Heart left ventricle (tissue), 16 donors: Measurements from ENCODE around the gene LPIN3. TPM values are rescaled to one million over a fixed set of nuclear protein-coding genes. Genes with fewer than 3 reads are reported as not detected.
A peak's percentile ranks its signal among the peaks of the same experiment; 100 is the strongest.

Source experiments
- ATAC-seq, 4 donors: fragments of 200-7000 bp; cut with Tn5 transposase; one replicate each; pipeline ENCODE4 v1.9.1; 2020 to 2022; ENCODE audit warnings: moderate library complexity in 4 of 4, mild to moderate bottlenecking in 3 of 4, moderate number of reproducible peaks in 1 of 4
- DNase-seq, 5 donors: peaks; one replicate each; pipeline ENCODE4 v3.0.0-alpha.2; 2020
- H3K27ac ChIP-seq, 12 donors: fragments of 200-600 bp; sonication (generic) in 4 of 12; one replicate each; pipeline versions ENCODE4 v1.5.0 to v1.8.0; 2016 to 2022; ENCODE audit warnings: mild to moderate bottlenecking in 2 of 12
- H3K27me3 ChIP-seq, 9 donors: fragments of 200-600 bp; sonication (generic) in 2 of 9; one replicate each; pipeline versions ENCODE4 v1.5.1 to v1.8.0; 2016 to 2022; ENCODE audit warnings: mild to moderate bottlenecking in 3 of 9
- H3K36me3 ChIP-seq, 9 donors: fragments of 200-600 bp; sonication (generic) in 2 of 9; one replicate each; pipeline versions ENCODE4 v1.5.0 to v1.8.0; 2018 to 2022; ENCODE audit warnings: mild to moderate bottlenecking in 2 of 9
- H3K4me1 ChIP-seq, 12 donors: fragments of 200-600 bp; sonication (generic) in 4 of 12; one replicate each; pipeline versions ENCODE4 v1.5.0 to v1.8.0; 2016 to 2022; ENCODE audit warnings: mild to moderate bottlenecking in 3 of 12
- H3K4me3 ChIP-seq, 12 donors: fragments of 200-600 bp; sonication (generic) in 4 of 12; one replicate each; pipeline versions ENCODE4 v1.5.0 to v1.8.0; 2017 to 2022; ENCODE audit warnings: mild to moderate bottlenecking in 9 of 12, moderate library complexity in 4 of 12
- H3K9me3 ChIP-seq, 12 donors: fragments of 200-600 bp; sonication (generic) in 4 of 12; one replicate each; pipeline versions ENCODE4 v1.5.0 to v1.8.0; 2016 to 2022; ENCODE audit warnings: mild to moderate bottlenecking in 1 of 12
- CTCF ChIP-seq, 12 donors: fragments of 200-600 bp; sonication (generic) in 4 of 12; IDR thresholded peaks; one replicate each; pipeline versions ENCODE4 v1.5.0 to v1.8.0; 2018 to 2022; ENCODE audit warnings: antibody characterized with exemption in 12 of 12, mild to moderate bottlenecking in 5 of 12
- POLR2A ChIP-seq, 2 donors: fragments of 450-650 bp; IDR thresholded peaks; one replicate each; pipeline ENCODE4 v1.6.1; 2017; ENCODE audit warnings: antibody characterized with exemption in 2 of 2, mild to moderate bottlenecking in 2 of 2, moderate library complexity in 2 of 2
- WGBS, 4 donors: extraction: QIAGEN DNeasy Blood & Tissue Kit in 2 of 4; methylation state at CpG; one replicate each; pipeline versions ENCODE4 v1.1.5 to v1.1.7; 2013 to 2018; 5-methylcytosine and 5-hydroxymethylcytosine counted together
- intact Hi-C, 10 donors: fragments of 100-400 bp; cut with DNase I; formaldehyde crosslinking; loops; one replicate each; pipeline versions ENCODE4 v1.11.1 to v1.14.2; 2022
- polyA plus RNA-seq, 2 donors: library from polyadenylated mRNA; stranded (reverse); fragments of 200-250 nt; gene quantifications; one replicate each; pipeline ENCODE4 v1.2.3, GENCODE V29; 2013
- total RNA-seq, 9 donors: library from RNA; depleted of rRNA in 2 of 9; stranded (reverse); fragments of >200 nt in 2 of 9; fragmentation: NEBNext Ultra II Directional in 3 of 9; extraction: Animal tissue kit (Norgen Biotek cat#: 25700) in 3 of 9; gene quantifications; one replicate each; pipeline versions ENCODE4 v1.1.0 to v1.2.4, GENCODE V29; 2016 to 2023
- donor health status: ischemic (EF 13 %, LVEDD 7.1; RV severe dilation, severe dysfunction).
- donor health status: healthy with polysubstance abuse.
- donor health status: DM: no; HTN: yes; CAD: no.
- donor health status: DM: no; HTN: no; CAD: no.
- donor health status: ischemic (EF 25% LVEDD 6.9; RV normal size, moderate dysfunction).
- donor health status: ischemic (EF 25% LVEDD 5.7; RV mildly dilated, moderate dysfunction).
- donor health status: healthy.
- donor health status: DM: yes; HTN: yes; CAD: no.
- donor health status: ischemic (EF 35%, LVEDD 5.7; RV mildly dilated, moderate dysfunction).
- donor health status: nonischemic (EF 11% LVEDD 7.7; RV severe dilation, severe dysfunction).
- donor health status: DM: yes; HTN: yes; CAD: no.
- donor health status: PGD.
- donor health status: ischemic (EF 29% LVEDD 5.4; RV normal size, mild dysfunction).
- donor health status: nonischemic (EF 23%, LVEDD 6.1; RV moderate dilation, normal function).

Gene LPIN3
- total and polyA plus RNA-seq, 11 donors: 12.8 to 24.1 (median 19.0) TPM

DNA sequence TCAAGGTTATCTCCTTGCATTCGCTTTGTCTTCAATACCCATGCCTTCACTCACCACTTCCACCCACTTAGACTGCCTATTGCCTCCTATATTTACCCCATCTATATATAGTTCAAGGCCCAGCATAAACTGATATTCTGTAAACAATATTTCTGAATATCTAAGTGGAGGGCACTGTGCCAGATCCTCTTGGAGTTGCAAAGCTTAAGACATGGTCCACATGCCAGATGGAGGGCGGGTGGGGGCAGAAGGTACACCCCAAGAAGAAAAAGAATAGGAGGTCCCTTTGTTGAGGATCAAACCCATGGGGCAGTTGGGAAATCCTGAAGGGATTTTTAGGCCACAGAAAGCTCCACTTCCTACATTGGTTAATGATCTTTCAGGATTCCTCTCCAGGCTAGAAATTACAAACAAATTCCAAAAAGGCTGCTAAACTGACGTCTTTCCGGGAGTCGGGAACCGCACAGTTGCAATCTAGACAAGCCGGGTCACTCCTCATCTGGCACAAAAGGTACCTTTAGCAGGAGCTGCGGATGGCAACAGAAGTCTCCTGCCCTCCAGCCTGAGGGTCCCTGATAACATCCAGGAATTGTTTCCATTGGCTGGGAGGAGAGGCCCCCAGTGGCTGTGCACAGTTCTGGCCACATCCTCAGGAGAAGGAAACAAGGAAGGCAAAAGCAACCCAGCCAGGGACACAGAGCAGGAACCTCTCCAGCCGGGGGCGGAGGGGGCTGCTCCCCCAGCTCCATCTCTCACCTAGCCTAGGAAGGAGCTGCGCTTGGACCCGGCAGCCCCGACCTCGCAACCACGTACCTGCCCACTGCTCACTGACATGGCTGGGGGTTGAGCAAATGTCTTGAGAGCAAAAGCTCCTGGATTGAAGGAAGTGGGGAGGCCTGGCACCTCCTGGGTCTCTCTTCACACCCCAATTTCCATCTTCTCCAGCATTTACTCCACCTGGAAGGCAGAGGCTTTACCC, 5.9 kb upstream of the LPIN3 start:
- ATAC-seq: peak in 3 of 4 donors; percentile 11 to 88 (median 32)
- 55 to 79% (median 65%) methylated on average over 13 to 15 of the region's 15 CpGs for WGBS, 4 donors
- H3K4me1 ChIP-seq: peaks cover 0 to 23% (median 8%) of the 10 kb centered on the region in 12 donors

DNA sequence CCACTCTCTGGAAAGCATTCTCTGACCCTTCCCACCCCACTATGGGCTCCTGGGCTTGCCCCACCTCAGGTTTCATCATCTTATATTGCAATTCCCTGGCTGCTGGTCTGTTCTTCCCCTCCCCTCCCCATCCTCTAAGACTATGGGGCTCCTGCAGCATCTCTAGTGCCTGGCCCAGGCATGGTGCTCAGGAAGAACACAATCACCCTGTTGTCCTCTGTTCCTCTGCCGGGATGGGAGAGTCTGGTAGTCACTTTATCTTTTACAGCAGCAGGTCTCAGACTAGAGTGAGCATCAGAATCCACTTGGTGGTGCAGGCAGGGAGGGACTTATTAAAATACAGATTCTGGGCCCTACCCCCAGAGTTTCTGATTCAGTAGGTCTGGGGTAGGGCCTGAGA, 5.0 kb upstream of the LPIN3 start:
- ATAC-seq (no peak), DNase-seq (no peak)
- Histone ChIP-seq H3K27ac (peak overlapping the region in 7 of 12 donors; percentile 68 to 86 (median 77)), H3K9me3 (no peaks in the 10 kb centered on the region), H3K4me1 (peaks cover 0 to 24% (median 10%) of the 10 kb centered on the region in 12 donors), H3K36me3 (no peaks in the 10 kb centered on the region), H3K4me3 (no peak overlapping the region), H3K27me3 (peaks cover 0 to 4% (median 0%) of the 10 kb centered on the region in 9 donors)
- intact Hi-C loops: loop anchor here in 8 of 10 donors (1.0 to 10.0 kb wide), 10 partner anchors 83 to 371 kb away; partner anchors contain the start of gene PLCG1 (in 2 of the 8)
- TF ChIP-seq CTCF (IDR thresholded peaks at IDR 0.05): no peak
- TF ChIP-seq POLR2A (IDR thresholded peaks at IDR 0.05): no peak
- 67 to 75% (median 69%) methylated on average over 1 of the region's 1 CpG for WGBS, 4 donors

More for the DNA sequence above, 5.9 kb upstream of the LPIN3 start:
- H3K27ac ChIP-seq: peak overlapping the region; percentile 26 to 86 (median 68)
- TF ChIP-seq CTCF (IDR thresholded peaks at IDR 0.05) (peak in 1 of 12 donors; percentile 10), POLR2A (IDR thresholded peaks at IDR 0.05) (no peak)
- intact Hi-C loops: loop anchor here in 8 of 10 donors (1.0 to 10.0 kb wide), 10 partner anchors 82 to 370 kb away; partner anchors contain the start of gene PLCG1 (in 2 of the 8)
- H3K36me3 ChIP-seq: no peaks in the 10 kb centered on the region
- no peak overlapping the region for H3K4me3 ChIP-seq
- peaks cover 0 to 2% (median 0%) of the 10 kb centered on the region in 9 donors for H3K27me3 ChIP-seq
- peak in 2 of 5 donors; percentile 24 to 54 for DNase-seq
- H3K9me3 ChIP-seq: no peaks in the 10 kb centered on the region

GRCh38 chr20:41336711-41337492, 3.7 kb upstream of the LPIN3 start:
- WGBS, 4 donors: 63 to 89% (median 78%) methylated on average over 4 of the region's 4 CpGs
- H3K4me1 ChIP-seq: peaks cover 0 to 37% (median 18%) of the 10 kb centered on the region in 12 donors
- no peaks in the 10 kb centered on the region for H3K9me3 ChIP-seq
- TF ChIP-seq POLR2A (IDR thresholded peaks at IDR 0.05) (no peak), CTCF (IDR thresholded peaks at IDR 0.05) (no peak)
- DNase-seq (peak in 1 of 5 donors; percentile 26), ATAC-seq (no peak)
- H3K36me3 ChIP-seq: no peaks in the 10 kb centered on the region
- H3K27me3 ChIP-seq: peaks cover 0 to 4% (median 0%) of the 10 kb centered on the region in 9 donors
- intact Hi-C loops: loop anchor here in 8 of 10 donors (5.0 to 10.0 kb wide), 8 partner anchors 85 to 372 kb away; partner anchors contain the start of gene PLCG1 (in 2 of the 8)
- H3K27ac ChIP-seq: no peak overlapping the region
- H3K4me3 ChIP-seq: no peak overlapping the region
